ENCODE measurements around the gene EVL. TPM values are rescaled to one million over a fixed set of nuclear protein-coding genes. Genes with fewer than 3 reads are reported as not detected.

EVL gene
- total and polyA plus RNA-seq, 3 donors from 2014 or later: 87.4 to 96.8 (median 91.7) TPM

GRCh38 chr14:100150932-100151587 lies 85.8 kb downstream of the EVL start:
- Histone ChIP-seq H3K27ac (no peak overlapping the region), H3K9me3 (no peaks in the 10 kb centered on the region), H3K36me3 (ENCODE audit: low read depth, missing control alignments) (no peaks in the 10 kb centered on the region), H3K4me1 (peaks cover 7% of the 10 kb centered on the region), H3K4me3 (no peak overlapping the region), H3K27me3 (no peaks in the 10 kb centered on the region)
- WGBS, 2 donors: 64 to 89% methylated on average over 4 to 12 of the region's 12 CpGs
- intact Hi-C loops (cut with DNase I; ENCODE audit: low total_unique reads): no loop called here
- TF ChIP-seq, protein P1, sequence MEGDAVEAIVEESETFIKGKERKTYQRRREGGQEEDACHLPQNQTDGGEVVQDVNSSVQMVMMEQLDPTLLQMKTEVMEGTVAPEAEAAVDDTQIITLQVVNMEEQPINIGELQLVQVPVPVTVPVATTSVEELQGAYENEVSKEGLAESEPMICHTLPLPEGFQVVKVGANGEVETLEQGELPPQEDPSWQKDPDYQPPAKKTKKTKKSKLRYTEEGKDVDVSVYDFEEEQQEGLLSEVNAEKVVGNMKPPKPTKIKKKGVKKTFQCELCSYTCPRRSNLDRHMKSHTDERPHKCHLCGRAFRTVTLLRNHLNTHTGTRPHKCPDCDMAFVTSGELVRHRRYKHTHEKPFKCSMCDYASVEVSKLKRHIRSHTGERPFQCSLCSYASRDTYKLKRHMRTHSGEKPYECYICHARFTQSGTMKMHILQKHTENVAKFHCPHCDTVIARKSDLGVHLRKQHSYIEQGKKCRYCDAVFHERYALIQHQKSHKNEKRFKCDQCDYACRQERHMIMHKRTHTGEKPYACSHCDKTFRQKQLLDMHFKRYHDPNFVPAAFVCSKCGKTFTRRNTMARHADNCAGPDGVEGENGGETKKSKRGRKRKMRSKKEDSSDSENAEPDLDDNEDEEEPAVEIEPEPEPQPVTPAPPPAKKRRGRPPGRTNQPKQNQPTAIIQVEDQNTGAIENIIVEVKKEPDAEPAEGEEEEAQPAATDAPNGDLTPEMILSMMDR (IDR thresholded peaks at IDR 0.05): no peak
- no peak for TF ChIP-seq POLR2A (IDR thresholded peaks at IDR 0.05)
- no peak for DNase-seq

DNA sequence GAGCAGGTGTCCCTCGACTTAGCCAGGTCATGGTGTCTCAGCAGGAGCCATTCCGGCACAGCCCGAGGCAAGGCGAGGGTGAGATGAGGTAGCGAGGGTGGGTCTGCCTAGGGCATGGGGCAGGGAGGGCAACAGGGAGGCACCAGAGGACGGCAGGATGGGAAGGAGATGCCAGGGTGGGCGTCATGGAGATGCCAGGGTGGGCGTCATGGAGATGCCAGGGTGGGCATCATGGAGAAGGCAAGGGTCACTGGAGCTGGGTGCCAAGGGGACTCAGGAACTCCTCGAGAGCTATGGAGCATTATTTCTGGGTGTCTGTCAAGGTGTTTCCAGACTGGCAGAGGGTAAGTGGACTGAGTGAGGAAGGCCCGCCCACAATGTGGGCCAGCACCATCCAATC lies 86.9 kb downstream of the EVL start:
- DNase-seq: no peak
- intact Hi-C loops (cut with DNase I; ENCODE audit: low total_unique reads): no loop called here
- 72 to 74% methylated on average over 10 of the region's 10 CpGs for WGBS, 2 donors
- TF ChIP-seq, protein P1 (IDR thresholded peaks at IDR 0.05): no peak
- no peak for TF ChIP-seq POLR2A (IDR thresholded peaks at IDR 0.05)
- H3K27me3 ChIP-seq: no peaks in the 10 kb centered on the region
- H3K4me3 ChIP-seq: no peak overlapping the region
- no peaks in the 10 kb centered on the region for H3K9me3 ChIP-seq
- peaks cover 7% of the 10 kb centered on the region for H3K4me1 ChIP-seq
- no peak overlapping the region for H3K27ac ChIP-seq
- H3K36me3 ChIP-seq (ENCODE audit: low read depth, missing control alignments): no peaks in the 10 kb centered on the region

DNA sequence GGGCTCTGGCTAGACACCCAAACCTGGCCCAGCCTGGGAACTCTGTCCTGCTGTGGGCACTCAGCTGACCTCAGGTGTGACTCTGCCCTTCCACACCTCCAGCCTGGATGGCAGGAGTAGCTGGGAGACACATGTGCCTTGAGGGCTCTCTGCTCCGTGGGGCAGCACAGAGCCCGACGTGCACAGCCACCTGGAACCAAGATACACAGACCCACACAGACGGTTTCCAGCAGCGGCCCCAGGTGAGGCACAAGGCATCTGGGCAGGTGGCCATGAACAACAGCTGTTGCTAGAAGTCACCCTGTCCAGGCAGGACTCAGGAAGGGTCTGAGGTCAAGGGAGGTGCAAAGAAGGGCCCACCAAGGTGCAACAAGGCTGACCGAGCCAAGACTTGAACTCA lies 88.3 kb downstream of the EVL start:
- DNase-seq: no peak
- H3K36me3 ChIP-seq (ENCODE audit: low read depth, missing control alignments): no peaks in the 10 kb centered on the region
- no peaks in the 10 kb centered on the region for H3K9me3 ChIP-seq
- no peak overlapping the region for H3K4me3 ChIP-seq
- no peaks in the 10 kb centered on the region for H3K27me3 ChIP-seq
- no peak overlapping the region for H3K27ac ChIP-seq
- WGBS, 2 donors: 92 to 94% methylated on average over 5 to 6 of the region's 6 CpGs
- intact Hi-C loops (cut with DNase I; ENCODE audit: low total_unique reads): no loop called here
- TF ChIP-seq POLR2A (IDR thresholded peaks at IDR 0.05): no peak
- TF ChIP-seq, protein P1 (IDR thresholded peaks at IDR 0.05): no peak
- peaks cover 8% of the 10 kb centered on the region for H3K4me1 ChIP-seq

DNA sequence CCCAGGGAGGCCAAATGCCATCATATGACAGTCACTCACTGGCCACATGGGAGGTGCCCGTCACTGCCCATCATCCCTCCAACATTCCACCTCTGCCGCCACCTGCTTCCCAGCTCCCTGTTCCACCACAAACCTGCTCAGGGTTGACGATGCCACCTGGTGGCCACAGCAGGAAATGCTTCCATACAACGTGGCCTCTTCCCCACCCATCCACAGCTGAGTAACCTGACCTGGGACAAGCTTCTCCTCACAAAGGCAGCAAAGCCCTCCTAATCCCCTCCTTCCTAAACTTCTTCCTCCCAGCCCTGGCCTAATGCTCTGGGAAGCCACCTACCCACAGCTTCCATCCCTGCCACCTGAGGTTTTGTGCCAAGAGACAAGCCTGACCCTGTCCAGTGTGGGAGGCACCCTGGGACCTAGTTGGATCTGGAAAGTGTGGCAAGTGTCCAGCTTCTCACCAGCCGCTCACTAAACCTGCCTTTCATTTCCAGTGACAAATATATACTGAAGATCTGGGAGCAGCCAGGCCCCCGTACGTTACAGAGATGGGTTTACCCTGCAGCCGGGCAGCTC lies 89.9 kb downstream of the EVL start:
- Histone ChIP-seq H3K27ac (no peak overlapping the region), H3K27me3 (no peaks in the 10 kb centered on the region), H3K9me3 (no peaks in the 10 kb centered on the region), H3K4me1 (peaks cover 8% of the 10 kb centered on the region), H3K36me3 (ENCODE audit: low read depth, missing control alignments) (no peaks in the 10 kb centered on the region), H3K4me3 (no peak overlapping the region)
- 69 to 76% methylated on average over 8 of the region's 8 CpGs for WGBS, 2 donors
- intact Hi-C loops (cut with DNase I; ENCODE audit: low total_unique reads): no loop called here
- DNase-seq: peak; percentile 50
- TF ChIP-seq POLR2A (IDR thresholded peaks at IDR 0.05): no peak
- TF ChIP-seq, protein P1 (IDR thresholded peaks at IDR 0.05): peak in 2 of 3 experiments; percentile 48 to 57

Measured in testis (tissue), 3 donors.